Activated CD4-positive, alpha-beta T cell treated with anti-CD3 and anti-CD28 coated beads for 1 hour (primary cell): Measurements from ENCODE around the gene C2CD4D.

Source experiments
- DNase-seq: peaks from one replicate; pipeline ENCODE4 v3.0.0-alpha.2; 2020

The C2CD4D gene

GRCh38 chr1:151832318-151832980 lies 7.2 kb downstream of the C2CD4D start:
- DNase-seq, result no peak

GRCh38 chr1:151831605-151832004 lies 8.0 kb downstream of the C2CD4D start, which contains the start of gene RORC:
RORC (minus strand) TSS chr1:151831802; CDS start chr1:151831764, 38 bp downstream.
- no peak for DNase-seq

- DNase-seq, result no peak
These were observed 8.4 kb downstream of the C2CD4D start for GRCh38 chr1:151831256-151831591.

- no peak for DNase-seq
These were observed 9.6 kb downstream of the C2CD4D start for GRCh38 chr1:151830055-151830454.

GRCh38 chr1:151829352-151830046 lies 10.1 kb downstream of the C2CD4D start:
- DNase-seq, result no peak

GRCh38 chr1:151828921-151829320 lies 10.7 kb downstream of the C2CD4D start:
- no peak for DNase-seq

GRCh38 chr1:151827853-151828252 lies 11.8 kb downstream of the C2CD4D start:
- no peak for DNase-seq

GRCh38 chr1:151825751-151826660 lies 13.6 kb downstream of the C2CD4D start:
- peak; percentile 29 for DNase-seq

GRCh38 chr1:151825204-151825603 lies 14.4 kb downstream of the C2CD4D start:
- DNase-seq, result no peak

GRCh38 chr1:151823175-151823574 lies 16.4 kb downstream of the C2CD4D start:
- DNase-seq, result no peak

- DNase-seq, result no peak
These were observed 17.2 kb downstream of the C2CD4D start for GRCh38 chr1:151822404-151822803.

GRCh38 chr1:151820940-151821339 lies 18.7 kb downstream of the C2CD4D start:
- no peak for DNase-seq

GRCh38 chr1:151819976-151820623 lies 19.5 kb downstream of the C2CD4D start:
- no peak for DNase-seq

- no peak for DNase-seq
These were observed 20.3 kb downstream of the C2CD4D start for GRCh38 chr1:151819227-151819835.

GRCh38 chr1:151817353-151817730 lies 22.3 kb downstream of the C2CD4D start:
- DNase-seq, result no peak

- no peak for DNase-seq
These were observed 22.9 kb downstream of the C2CD4D start for GRCh38 chr1:151816548-151817352.

GRCh38 chr1:151815716-151816327 lies 23.8 kb downstream of the C2CD4D start:
- no peak for DNase-seq

GRCh38 chr1:151814971-151815545 lies 24.6 kb downstream of the C2CD4D start:
- no peak for DNase-seq

GRCh38 chr1:151814426-151814825 lies 25.2 kb downstream of the C2CD4D start:
- DNase-seq, result no peak

- DNase-seq, result no peak
These were observed 26.2 kb downstream of the C2CD4D start for GRCh38 chr1:151813271-151813977.
